Measurements from ENCODE around the gene ASTN2. TPM values are rescaled to one million over a fixed set of nuclear protein-coding genes. Genes with fewer than 3 reads are reported as not detected.
A peak's percentile ranks its signal among the peaks of the same experiment; 100 is the strongest.

ASTN2 gene
- total RNA-seq, 1 donor from 2014 or later, result 2.3 TPM

- H3K36me3 ChIP-seq, result no peaks in the 10 kb centered on the region
- H3K27me3 ChIP-seq, result no peaks in the 10 kb centered on the region
- no peak overlapping the region for H3K4me3 ChIP-seq
- no peak overlapping the region for H3K27ac ChIP-seq
- no peaks in the 10 kb centered on the region for H3K9me3 ChIP-seq
- intact Hi-C loops (cut with DNase I), result no loop called here
- no peak for TF ChIP-seq CTCF (IDR thresholded peaks at IDR 0.05)
- DNase-seq (ENCODE audit: low spot score in 2 of 2), result no peak
- no peaks in the 10 kb centered on the region for H3K4me1 ChIP-seq
Measured at GRCh38 chr9:117178596-117179375, 236.1 kb downstream of the ASTN2 start.

GRCh38 chr9:117170567-117170966, 244.3 kb downstream of the ASTN2 start:
- no peaks in the 10 kb centered on the region for H3K27me3 ChIP-seq
- DNase-seq (ENCODE audit: low spot score in 2 of 2), result no peak
- no peak overlapping the region for H3K27ac ChIP-seq
- no peaks in the 10 kb centered on the region for H3K4me1 ChIP-seq
- intact Hi-C loops (cut with DNase I), result no loop called here
- no peaks in the 10 kb centered on the region for H3K9me3 ChIP-seq
- TF ChIP-seq CTCF (IDR thresholded peaks at IDR 0.05), result no peak
- no peak overlapping the region for H3K4me3 ChIP-seq
- H3K36me3 ChIP-seq, result no peaks in the 10 kb centered on the region

GRCh38 chr9:117169089-117169621, 245.7 kb downstream of the ASTN2 start:
- TF ChIP-seq CTCF (IDR thresholded peaks at IDR 0.05), result no peak
- intact Hi-C loops (cut with DNase I), result no loop called here
- Histone ChIP-seq H3K9me3 (no peaks in the 10 kb centered on the region), H3K4me3 (no peak overlapping the region), H3K36me3 (no peaks in the 10 kb centered on the region), H3K27me3 (no peaks in the 10 kb centered on the region), H3K4me1 (no peaks in the 10 kb centered on the region), H3K27ac (no peak overlapping the region)
- DNase-seq (ENCODE audit: low spot score in 2 of 2), result no peak

GRCh38 chr9:117164512-117164911, 250.3 kb downstream of the ASTN2 start:
- intact Hi-C loops (cut with DNase I), result no loop called here
- no peak for TF ChIP-seq CTCF (IDR thresholded peaks at IDR 0.05)
- no peak overlapping the region for H3K4me3 ChIP-seq
- H3K36me3 ChIP-seq, result no peaks in the 10 kb centered on the region
- no peaks in the 10 kb centered on the region for H3K27me3 ChIP-seq
- no peaks in the 10 kb centered on the region for H3K9me3 ChIP-seq
- no peak for DNase-seq (ENCODE audit: low spot score in 2 of 2)
- H3K27ac ChIP-seq, result no peak overlapping the region
- H3K4me1 ChIP-seq, result no peaks in the 10 kb centered on the region

GRCh38 chr9:117160254-117160653, 254.6 kb downstream of the ASTN2 start:
- Histone ChIP-seq H3K4me3 (no peak overlapping the region), H3K9me3 (no peaks in the 10 kb centered on the region), H3K4me1 (no peaks in the 10 kb centered on the region), H3K36me3 (no peaks in the 10 kb centered on the region), H3K27me3 (no peaks in the 10 kb centered on the region), H3K27ac (no peak overlapping the region)
- no peak for DNase-seq (ENCODE audit: low spot score in 2 of 2)
- intact Hi-C loops (cut with DNase I), result no loop called here
- peak in 1 of 3 experiments; percentile 7 for TF ChIP-seq CTCF (IDR thresholded peaks at IDR 0.05)

Data from ascending aorta (tissue), 2 donors.